ENCODE results near the gene GPRC5B. TPM values are rescaled to one million over a fixed set of nuclear protein-coding genes. Genes with fewer than 3 reads are reported as not detected.
A peak's percentile ranks its signal among the peaks of the same experiment; 100 is the strongest.

GPRC5B gene
- total and polyA plus RNA-seq, 3 donors from 2014 or later: 144 to 303 (median 195) TPM

GRCh38 chr16:19831678-19832077, 53.0 kb downstream of the GPRC5B start:
- TF ChIP-seq CTCF (IDR thresholded peaks at IDR 0.05) (no peak), POLR2A (IDR thresholded peaks at IDR 0.05) (no peak)
- WGBS, 2 donors: 58 to 72% methylated on average over 6 of the region's 6 CpGs
- no peak overlapping the region for H3K4me3 ChIP-seq
- no peaks in the 10 kb centered on the region for H3K36me3 ChIP-seq (ENCODE audit: low read depth, missing control alignments)
- DNase-seq: peak; percentile 53
- H3K4me1 ChIP-seq: no peaks in the 10 kb centered on the region
- H3K9me3 ChIP-seq: no peaks in the 10 kb centered on the region
- H3K27me3 ChIP-seq: no peaks in the 10 kb centered on the region
- intact Hi-C loops (cut with DNase I; ENCODE audit: low total_unique reads): no loop called here
- no peak overlapping the region for H3K27ac ChIP-seq

- H3K4me3 ChIP-seq: no peak overlapping the region
- H3K36me3 ChIP-seq (ENCODE audit: low read depth, missing control alignments): no peaks in the 10 kb centered on the region
- no peak for TF ChIP-seq CTCF (IDR thresholded peaks at IDR 0.05)
- no peak for TF ChIP-seq POLR2A (IDR thresholded peaks at IDR 0.05)
- no peak overlapping the region for H3K27ac ChIP-seq
- no peaks in the 10 kb centered on the region for H3K9me3 ChIP-seq
- no peaks in the 10 kb centered on the region for H3K4me1 ChIP-seq
- intact Hi-C loops (cut with DNase I; ENCODE audit: low total_unique reads): no loop called here
- H3K27me3 ChIP-seq: no peaks in the 10 kb centered on the region
- DNase-seq: no peak
- 55 to 59% methylated on average over 5 of the region's 5 CpGs for WGBS, 2 donors
Measured at GRCh38 chr16:19830902-19831560, 53.6 kb downstream of the GPRC5B start.

GRCh38 chr16:19829844-19830692, 54.6 kb downstream of the GPRC5B start:
- WGBS, 2 donors: 73 to 85% methylated on average over 9 of the region's 9 CpGs
- DNase-seq: no peak
- H3K27ac ChIP-seq: no peak overlapping the region

DNA sequence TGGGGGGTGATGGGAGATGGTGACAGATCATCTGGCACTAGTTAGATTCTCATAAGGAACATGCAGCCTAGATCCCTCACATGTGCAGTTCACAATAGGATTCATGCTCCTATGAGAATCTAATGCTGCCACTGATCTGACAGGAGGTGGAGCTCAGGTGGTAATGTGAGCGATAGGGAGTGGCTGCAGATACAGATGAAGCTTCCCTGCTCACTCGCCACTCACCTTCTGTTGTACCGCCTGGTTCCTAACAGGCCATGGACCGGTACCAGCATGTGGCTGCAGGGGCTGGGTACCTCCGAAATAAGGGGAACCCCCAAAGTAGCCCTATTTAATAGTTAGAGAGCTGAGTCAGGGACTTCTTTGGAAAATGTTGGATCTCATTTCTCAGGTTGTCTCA, 60.4 kb downstream of the GPRC5B start:
- no peak for TF ChIP-seq CTCF (IDR thresholded peaks at IDR 0.05)
- TF ChIP-seq POLR2A (IDR thresholded peaks at IDR 0.05): no peak
- DNase-seq: no peak
- H3K4me1 ChIP-seq: no peaks in the 10 kb centered on the region
- no peak overlapping the region for H3K27ac ChIP-seq
- intact Hi-C loops (cut with DNase I; ENCODE audit: low total_unique reads): no loop called here
- H3K36me3 ChIP-seq (ENCODE audit: low read depth, missing control alignments): no peaks in the 10 kb centered on the region
- WGBS, 2 donors: 89 to 93% methylated on average over 5 of the region's 5 CpGs
- H3K4me3 ChIP-seq: no peak overlapping the region
- no peaks in the 10 kb centered on the region for H3K9me3 ChIP-seq
- H3K27me3 ChIP-seq: no peaks in the 10 kb centered on the region

More at GRCh38 chr16:19829844-19830692, 54.6 kb downstream of the GPRC5B start:
- no peaks in the 10 kb centered on the region for H3K36me3 ChIP-seq (ENCODE audit: low read depth, missing control alignments)
- H3K4me1 ChIP-seq: no peaks in the 10 kb centered on the region
- H3K9me3 ChIP-seq: no peaks in the 10 kb centered on the region
- no peak overlapping the region for H3K4me3 ChIP-seq
- H3K27me3 ChIP-seq: no peaks in the 10 kb centered on the region
- intact Hi-C loops (cut with DNase I; ENCODE audit: low total_unique reads): no loop called here
- TF ChIP-seq POLR2A (IDR thresholded peaks at IDR 0.05) (no peak), CTCF (IDR thresholded peaks at IDR 0.05) (no peak)
